ENCODE data around the gene CTDSP2. TPM values are rescaled to one million over a fixed set of nuclear protein-coding genes. Genes with fewer than 3 reads are reported as not detected.
A peak's percentile ranks its signal among the peaks of the same experiment; 100 is the strongest.
"Not testable (repeated sequence)": the region's sequence is repeated elsewhere in the genome, so short reads cannot be mapped to it uniquely, and the experiment has no call there.

CTDSP2 gene
- total RNA-seq, 1 experiment from 2014 or later = 78.6 TPM

- DNase-seq (ENCODE audit: low spot score) = no peak
- in situ Hi-C loops (cut with HindIII; ENCODE audit: low sequenced_read_pairs) = no loop called here
Observed at GRCh38 chr12:57802607-57803006, 43.9 kb downstream of the CTDSP2 start.

DNA sequence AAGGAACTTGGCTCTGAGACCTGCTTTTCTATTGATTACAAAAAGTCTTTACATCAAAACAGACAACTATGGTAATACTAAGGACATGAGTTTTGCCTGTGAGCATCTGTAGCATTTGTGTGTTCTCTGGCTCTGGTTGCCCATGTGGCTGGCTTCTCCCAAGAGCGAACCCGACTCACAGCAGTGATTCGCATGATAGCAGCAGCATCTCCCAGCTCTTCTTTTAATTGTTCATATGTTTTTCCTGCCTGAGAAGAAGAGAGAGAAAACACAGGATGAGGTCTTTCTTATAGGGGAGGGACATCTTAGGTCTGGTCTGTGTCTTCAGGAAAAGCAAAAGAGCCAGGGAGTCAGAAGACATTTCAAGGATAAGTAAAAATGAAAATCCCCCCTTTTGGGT is 45.6 kb downstream of the CTDSP2 start:
- no peak for DNase-seq (ENCODE audit: low spot score)
- in situ Hi-C loops (cut with HindIII; ENCODE audit: low sequenced_read_pairs) = no loop called here

DNA sequence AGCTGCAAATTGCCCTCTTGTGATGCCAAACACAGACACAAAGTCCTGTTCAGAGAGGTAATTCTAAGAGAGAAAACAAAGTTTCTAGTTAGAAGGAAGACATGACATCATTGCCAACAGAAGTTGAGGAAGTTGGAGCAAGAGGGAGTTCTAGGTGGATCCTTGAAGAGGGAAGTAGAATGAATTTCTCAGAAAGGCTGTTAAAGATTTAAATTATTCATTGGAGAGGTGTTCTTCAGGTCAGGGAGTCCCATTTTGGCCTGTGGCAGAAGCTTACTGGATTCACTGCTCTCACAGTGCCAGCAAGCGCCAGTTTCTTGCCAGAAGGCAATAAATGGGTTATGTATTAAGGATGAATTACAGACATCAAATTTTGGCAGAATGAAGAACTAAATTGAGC is 48.6 kb downstream of the CTDSP2 start:
- in situ Hi-C loops (cut with HindIII; ENCODE audit: low sequenced_read_pairs) = no loop called here
- DNase-seq (ENCODE audit: low spot score) = no peak

- in situ Hi-C loops (cut with HindIII; ENCODE audit: low sequenced_read_pairs) = no loop called here
- no peak for DNase-seq (ENCODE audit: low spot score)
Observed at GRCh38 chr12:57796996-57797395, 49.5 kb downstream of the CTDSP2 start.

- in situ Hi-C loops (cut with HindIII; ENCODE audit: low sequenced_read_pairs) = no loop called here
- DNase-seq (ENCODE audit: low spot score) = no peak
Observed at GRCh38 chr12:57795354-57795753, 51.2 kb downstream of the CTDSP2 start.

GRCh38 chr12:57793920-57794319 is 52.6 kb downstream of the CTDSP2 start:
- DNase-seq (ENCODE audit: low spot score) = no peak
- in situ Hi-C loops (cut with HindIII; ENCODE audit: low sequenced_read_pairs) = no loop called here

GRCh38 chr12:57783861-57784260 is 62.7 kb downstream of the CTDSP2 start:
- in situ Hi-C loops (cut with HindIII; ENCODE audit: low sequenced_read_pairs) = no loop called here

GRCh38 chr12:57783466-57783801 is 63.1 kb downstream of the CTDSP2 start:
- DNase-seq (ENCODE audit: low spot score) = no peak
- in situ Hi-C loops (cut with HindIII; ENCODE audit: low sequenced_read_pairs) = no loop called here

More at GRCh38 chr12:57783861-57784260, 62.7 kb downstream of the CTDSP2 start:
- no peak for DNase-seq (ENCODE audit: low spot score)

- in situ Hi-C loops (cut with HindIII; ENCODE audit: low sequenced_read_pairs) = no loop called here
- DNase-seq (ENCODE audit: low spot score) = peak; percentile 94
Observed at GRCh38 chr12:57782608-57783465, 63.7 kb downstream of the CTDSP2 start, which contains the start of gene TSFM. Gene TSFM, plus strand, starts transcription at chr12:57782787. Its CDS starts 15 bp downstream, at chr12:57782802.

GRCh38 chr12:57782243-57782607 is 64.3 kb downstream of the CTDSP2 start:
- in situ Hi-C loops (cut with HindIII; ENCODE audit: low sequenced_read_pairs) = no loop called here

GRCh38 chr12:57781801-57782200 is 64.7 kb downstream of the CTDSP2 start:
- no peak for DNase-seq (ENCODE audit: low spot score)
- in situ Hi-C loops (cut with HindIII; ENCODE audit: low sequenced_read_pairs) = no loop called here

More at GRCh38 chr12:57782243-57782607, 64.3 kb downstream of the CTDSP2 start:
- no peak for DNase-seq (ENCODE audit: low spot score)

- in situ Hi-C loops (cut with HindIII; ENCODE audit: low sequenced_read_pairs) = no loop called here
- no peak for DNase-seq (ENCODE audit: low spot score)
Observed at GRCh38 chr12:57781244-57781643, 65.3 kb downstream of the CTDSP2 start.

- in situ Hi-C loops (cut with HindIII; ENCODE audit: low sequenced_read_pairs) = no loop called here
- no peak for DNase-seq (ENCODE audit: low spot score)
Observed at GRCh38 chr12:57780284-57780897, 66.1 kb downstream of the CTDSP2 start.

DNA sequence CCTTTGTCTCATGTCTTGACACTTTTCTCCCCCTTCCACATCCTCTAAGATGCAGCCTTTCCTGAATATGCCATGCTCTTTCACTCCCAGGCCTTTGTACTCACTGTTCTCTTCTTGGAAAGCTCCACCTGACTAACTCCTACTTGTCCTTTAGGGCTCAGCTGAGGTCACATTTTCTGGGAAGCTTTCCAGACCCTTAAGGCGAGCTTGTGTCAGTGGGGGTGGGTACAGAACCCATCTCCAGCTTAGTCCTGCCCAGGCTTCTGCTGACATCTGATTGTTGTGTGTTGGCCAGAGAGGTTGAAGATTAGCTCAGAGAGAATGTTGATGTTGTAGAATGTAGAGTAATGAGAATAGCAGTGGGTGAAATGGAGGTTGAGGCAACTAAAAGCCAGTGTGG is 66.8 kb downstream of the CTDSP2 start:
- DNase-seq (ENCODE audit: low spot score) = no peak
- in situ Hi-C loops (cut with HindIII; ENCODE audit: low sequenced_read_pairs) = no loop called here

DNA sequence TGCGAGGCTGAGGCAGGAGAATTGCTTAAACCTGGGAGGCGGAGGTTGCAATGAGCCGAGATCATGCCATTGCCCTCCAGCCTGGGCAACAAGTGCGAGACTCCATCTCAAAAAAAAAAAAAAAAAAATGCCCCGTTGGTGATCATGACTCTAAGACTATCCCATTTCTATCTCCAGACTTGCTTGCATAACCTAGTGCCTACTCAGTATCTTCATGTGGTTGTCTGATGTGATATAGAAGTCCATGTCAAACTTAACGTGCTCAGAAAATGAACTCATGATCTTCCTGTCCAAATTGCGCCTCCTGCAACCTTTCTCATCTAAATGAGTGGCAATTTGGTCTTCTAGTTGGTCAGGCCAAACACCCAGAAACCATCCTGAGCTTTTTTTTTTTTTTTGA is 68.6 kb downstream of the CTDSP2 start:
- no peak for DNase-seq (ENCODE audit: low spot score)
- in situ Hi-C loops (cut with HindIII; ENCODE audit: low sequenced_read_pairs) = no loop called here

DNA sequence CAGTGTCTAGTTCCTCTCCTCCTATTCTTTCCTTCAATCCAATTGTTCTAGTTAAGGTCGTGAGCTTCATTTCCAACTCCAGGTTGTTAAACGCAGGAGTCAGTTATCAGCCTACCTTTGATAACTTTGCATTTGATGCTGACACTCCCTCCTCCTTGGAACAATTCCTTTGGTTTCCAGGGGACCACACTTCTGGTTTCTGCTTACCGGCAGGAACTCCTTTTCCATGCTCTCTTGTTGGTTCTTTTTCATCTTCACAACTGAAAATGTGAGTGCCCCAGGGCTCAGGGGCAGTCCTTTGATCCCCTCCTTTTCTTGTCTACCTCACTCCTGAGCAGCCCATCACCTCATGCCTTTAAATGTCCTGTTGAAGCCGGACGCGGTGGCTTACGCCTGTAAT is 69.2 kb downstream of the CTDSP2 start:
- in situ Hi-C loops (cut with HindIII; ENCODE audit: low sequenced_read_pairs) = no loop called here
- no peak for DNase-seq (ENCODE audit: low spot score)

GRCh38 chr12:57776247-57776587 is 70.3 kb downstream of the CTDSP2 start:
- in situ Hi-C loops (cut with HindIII; ENCODE audit: low sequenced_read_pairs) = no loop called here
- no peak for DNase-seq (ENCODE audit: low spot score)

DNA sequence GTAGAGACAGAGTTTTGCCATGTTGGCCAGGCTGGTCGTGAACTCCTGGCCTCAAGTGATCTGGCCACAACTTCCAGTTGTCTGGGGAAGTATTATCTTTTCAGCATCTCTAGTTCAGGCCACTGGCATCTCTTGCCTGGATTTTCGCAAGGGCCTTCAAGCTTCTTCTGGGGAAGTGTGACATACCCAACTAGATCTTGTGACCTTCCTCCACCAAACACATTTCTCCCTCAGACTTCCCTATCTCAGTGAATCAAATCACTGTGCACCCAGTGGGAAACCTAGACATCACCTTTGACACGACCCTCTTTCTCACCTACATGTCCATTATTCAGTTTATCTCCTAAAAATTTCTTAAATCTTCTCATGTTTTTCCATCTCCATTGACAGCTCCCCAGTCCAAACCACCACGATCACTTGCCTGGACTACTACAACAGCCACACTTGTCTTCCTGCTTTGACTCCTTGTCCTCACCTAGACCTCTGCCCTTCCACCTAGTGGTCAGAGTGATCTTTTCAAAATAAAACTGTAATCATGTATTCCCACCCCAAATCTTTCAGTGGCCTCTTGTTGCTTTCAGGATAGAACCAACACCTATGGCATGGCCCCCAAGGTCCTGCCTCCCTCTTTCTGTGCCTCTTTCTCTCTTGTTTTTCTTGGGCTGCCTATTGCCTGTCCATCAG is 70.8 kb downstream of the CTDSP2 start:
- in situ Hi-C loops (cut with HindIII; ENCODE audit: low sequenced_read_pairs) = no loop called here
- no peak for DNase-seq (ENCODE audit: low spot score)

DNA sequence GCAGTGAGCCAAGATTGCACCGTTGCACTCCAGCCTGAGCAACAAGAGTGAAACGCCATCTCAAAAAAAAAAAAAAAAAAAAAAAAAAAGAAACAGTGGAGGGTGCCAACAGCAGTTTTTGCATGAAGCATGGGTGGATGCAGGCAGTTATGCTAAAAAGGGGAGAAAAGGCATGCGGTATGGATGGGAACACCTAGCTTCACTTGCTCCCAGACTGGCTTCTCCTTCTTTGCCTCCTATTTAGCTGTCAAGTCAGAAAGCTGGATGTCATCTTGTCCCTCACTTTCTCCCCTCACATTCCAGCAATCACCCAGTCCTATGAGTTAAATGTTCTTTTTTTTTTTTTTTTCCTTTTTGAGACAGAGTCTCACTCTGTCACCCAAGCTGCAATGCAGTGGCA is 71.5 kb downstream of the CTDSP2 start:
- no peak for DNase-seq (ENCODE audit: low spot score)
- in situ Hi-C loops (cut with HindIII; ENCODE audit: low sequenced_read_pairs) = no loop called here

GRCh38 chr12:57774634-57775033 is 71.9 kb downstream of the CTDSP2 start:
- DNase-seq (ENCODE audit: low spot score); in situ Hi-C loops (cut with HindIII; ENCODE audit: low sequenced_read_pairs): not testable (repeated sequence)

Data from G401 (cell line).